Stimulated activated CD8-positive, alpha-beta memory T cell treated with anti-CD3 and anti-CD28 coated beads, Interleukin-2, amount 100 ng/mL, for 1 hour (primary cell): ENCODE data around the gene RNU4-1.
"Not testable (repeated sequence)": the region's sequence is repeated elsewhere in the genome, so short reads cannot be mapped to it uniquely, and the experiment has no call there.

ENCODE experiments used
- DNase-seq, 2 donors: peaks; one replicate each; pipeline ENCODE4 v3.0.0-alpha.2; 2020; ENCODE audit warnings: low read depth in 2 of 2

The RNU4-1 gene

GRCh38 chr12:120258323-120258896 is 34.6 kb downstream of the RNU4-1 start:
- DNase-seq = no peak

GRCh38 chr12:120257041-120257821 is 35.8 kb downstream of the RNU4-1 start:
- no peak for DNase-seq

- no peak for DNase-seq
Observed at GRCh38 chr12:120254809-120255208, 38.2 kb downstream of the RNU4-1 start.

- not testable (repeated sequence) for DNase-seq
Observed at GRCh38 chr12:120253313-120253712, 39.7 kb downstream of the RNU4-1 start.

GRCh38 chr12:120252071-120252906 is 40.7 kb downstream of the RNU4-1 start:
- DNase-seq = peak; percentile 57 to 61

- DNase-seq = not testable (repeated sequence)
Observed at GRCh38 chr12:120251364-120252070, 41.5 kb downstream of the RNU4-1 start.

GRCh38 chr12:120249875-120250795 is 42.9 kb downstream of the RNU4-1 start:
- no peak for DNase-seq

GRCh38 chr12:120249266-120249874 is 43.7 kb downstream of the RNU4-1 start:
- no peak for DNase-seq

- DNase-seq = no peak
Observed at GRCh38 chr12:120247621-120248030, 45.4 kb downstream of the RNU4-1 start.

GRCh38 chr12:120247183-120247582 is 45.9 kb downstream of the RNU4-1 start:
- no peak for DNase-seq

- DNase-seq = not testable (repeated sequence)
Observed at GRCh38 chr12:120246705-120247104, 46.3 kb downstream of the RNU4-1 start.
